GF-D8 (cell line): Measurements from ENCODE around the gene CCDC122.

Source experiments
- DNase-seq: peaks from one replicate; lab custom pipeline; 2025; lab: John Stamatoyannopoulos, UW

Gene CCDC122

DNA sequence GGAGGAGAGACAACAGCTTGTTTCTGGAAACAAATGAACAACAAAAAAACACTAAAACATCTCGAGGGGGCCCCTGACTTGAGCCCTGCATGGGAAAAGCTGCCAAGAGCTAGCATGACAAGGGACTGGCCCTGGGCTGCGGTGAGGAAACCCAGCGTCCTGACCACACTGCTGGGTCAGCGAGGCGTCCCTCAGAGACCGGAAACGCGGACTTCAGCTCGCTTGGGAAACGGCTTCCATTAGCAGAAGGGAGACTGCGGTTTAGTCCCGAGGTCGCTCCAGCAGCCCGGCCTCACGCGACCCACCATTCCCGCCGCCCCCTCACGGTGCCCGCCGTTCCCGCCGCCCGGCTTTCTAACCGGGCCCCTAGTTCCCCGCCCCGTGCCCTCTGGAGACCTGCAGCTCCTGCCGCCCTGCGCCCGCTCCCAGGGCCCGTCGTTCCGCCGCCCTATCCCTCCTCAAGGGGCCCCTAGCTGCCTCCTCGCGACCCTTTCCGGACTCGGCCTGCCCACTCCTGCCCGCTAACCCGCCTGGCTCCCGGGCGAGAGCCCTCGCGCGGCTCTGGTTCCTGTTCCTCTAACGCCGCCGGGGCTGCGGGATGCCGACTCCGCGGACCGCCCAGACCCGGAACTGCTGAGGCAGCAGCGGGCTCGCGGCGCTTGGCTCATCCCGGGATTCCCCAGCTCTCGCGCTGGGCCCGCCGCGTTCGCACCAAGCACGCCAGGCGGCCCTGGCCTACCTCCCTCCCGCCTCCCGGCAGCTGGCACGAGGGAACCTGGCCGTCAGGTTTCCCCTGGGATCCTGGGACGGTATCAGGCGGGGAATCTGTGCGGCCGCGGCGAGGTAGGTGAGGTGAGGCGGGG is at the start of gene CCDC122:
CCDC122 (minus strand) TSS at position 849 of the 863 bp plus-strand sequence. CDS start 10,364 bp downstream, outside the sequence.
- DNase-seq = peak; percentile 53

DNA sequence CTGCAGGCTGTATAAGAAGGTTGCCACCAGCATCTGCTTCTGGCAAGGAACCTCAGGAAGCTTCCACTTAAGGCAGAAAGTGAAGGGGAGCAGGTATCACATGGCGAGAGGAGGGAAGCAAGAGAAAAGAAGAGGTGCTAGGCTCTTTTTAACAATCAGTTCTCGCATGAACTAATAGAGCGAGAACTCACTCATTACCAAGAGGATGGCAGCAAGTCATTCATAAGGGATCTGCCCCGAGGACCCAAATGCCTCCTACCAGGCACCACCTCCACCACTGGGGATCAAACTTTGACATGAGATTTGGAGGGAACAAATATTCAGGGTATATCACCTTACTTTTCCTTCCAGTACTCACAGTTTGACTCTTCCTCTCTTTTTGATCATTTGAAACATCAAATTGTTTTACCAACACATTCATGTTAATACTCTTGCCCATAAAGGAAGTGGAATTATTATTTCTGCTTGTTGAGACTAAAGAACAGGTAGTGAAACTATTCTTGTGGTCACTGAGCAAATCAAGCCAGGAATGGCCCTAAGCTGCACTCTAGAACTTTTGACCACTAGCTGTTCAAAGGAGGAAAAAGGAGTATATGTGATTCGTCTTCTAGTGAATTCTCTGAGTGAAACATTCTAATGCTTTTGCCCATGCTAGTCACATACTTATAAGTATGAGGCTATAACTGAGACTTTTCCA is 45.2 kb upstream of the CCDC122 start:
- no peak for DNase-seq

DNA sequence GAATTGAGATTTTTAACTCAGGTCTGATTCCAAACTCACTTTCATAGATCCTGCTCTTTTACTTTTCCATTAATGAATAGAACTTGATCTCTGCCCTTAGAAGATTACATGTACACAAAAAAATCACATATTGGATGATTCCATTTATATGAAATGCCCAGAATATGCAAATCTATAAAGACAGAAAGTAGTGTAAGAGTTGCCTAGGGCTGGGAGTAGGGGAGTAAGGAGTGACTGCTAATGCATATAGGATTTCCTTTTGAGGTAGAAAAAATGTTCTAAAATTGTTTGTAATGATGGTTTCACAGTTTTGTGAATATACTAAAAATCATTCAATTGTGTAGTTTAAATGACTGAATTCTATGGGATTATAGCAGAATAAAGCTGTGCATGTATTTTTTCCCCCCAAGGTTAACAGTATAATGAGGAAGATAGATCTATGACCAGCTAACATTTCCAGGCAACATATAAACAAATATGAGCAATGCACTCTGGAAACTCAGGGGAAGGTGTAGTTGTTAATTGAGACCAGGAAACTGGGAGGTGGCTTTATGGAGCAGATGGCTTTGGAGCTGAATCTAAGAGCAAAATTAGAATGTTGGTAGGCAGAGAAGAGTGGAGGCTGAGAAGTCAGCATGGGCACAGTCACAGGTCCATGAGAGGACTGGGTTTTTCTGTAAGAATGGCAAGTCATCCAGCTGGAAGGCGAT is 41.6 kb upstream of the CCDC122 start:
- DNase-seq = no peak

- no peak for DNase-seq
These were observed 39.1 kb upstream of the CCDC122 start for GRCh38 chr13:43918636-43919035.

DNA sequence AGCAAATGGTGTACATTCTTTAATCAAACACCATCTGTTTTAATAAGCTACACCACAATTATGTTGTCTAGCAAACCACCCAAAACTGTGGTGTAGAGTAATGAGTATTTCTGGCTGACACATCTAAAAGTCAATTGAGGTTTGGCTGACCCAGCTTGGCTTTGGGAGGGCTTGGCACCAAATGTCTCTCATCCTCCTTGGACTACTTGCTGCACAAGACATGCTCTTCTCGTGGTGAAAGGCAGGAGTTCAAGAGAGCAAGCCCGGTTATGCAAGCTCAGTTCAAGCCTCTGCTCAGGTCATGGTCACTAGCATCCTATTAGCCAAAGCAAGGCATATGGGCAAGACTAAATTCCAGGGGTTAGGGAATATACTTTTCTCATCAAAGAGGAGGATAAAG is 37.3 kb upstream of the CCDC122 start:
- no peak for DNase-seq

- no peak for DNase-seq
These were observed 35.9 kb upstream of the CCDC122 start for GRCh38 chr13:43915451-43915850.

GRCh38 chr13:43911871-43912270 is 32.3 kb upstream of the CCDC122 start:
- no peak for DNase-seq

- no peak for DNase-seq
These were observed 31.7 kb upstream of the CCDC122 start for GRCh38 chr13:43911278-43911677.

DNA sequence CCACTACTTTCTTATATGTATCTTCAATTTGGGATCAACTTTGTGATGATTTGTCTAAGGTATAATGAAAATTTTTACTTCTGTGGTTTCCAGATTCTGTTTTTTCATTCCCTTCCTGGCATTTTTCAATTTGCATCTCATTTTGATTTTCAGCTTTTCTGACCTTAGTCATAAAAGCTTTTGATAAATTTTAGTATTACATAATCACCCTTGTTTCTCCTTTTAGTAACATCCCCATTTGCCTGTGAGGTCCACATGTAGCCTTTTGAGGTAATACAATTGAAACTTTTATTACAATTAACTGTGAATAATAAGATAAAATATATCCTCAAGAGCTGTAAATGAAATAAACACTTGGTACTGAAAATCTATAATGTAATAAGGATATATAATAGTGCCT is 31.3 kb upstream of the CCDC122 start:
- DNase-seq = no peak

GRCh38 chr13:43908156-43909126 is 28.9 kb upstream of the CCDC122 start:
- DNase-seq = no peak

DNA sequence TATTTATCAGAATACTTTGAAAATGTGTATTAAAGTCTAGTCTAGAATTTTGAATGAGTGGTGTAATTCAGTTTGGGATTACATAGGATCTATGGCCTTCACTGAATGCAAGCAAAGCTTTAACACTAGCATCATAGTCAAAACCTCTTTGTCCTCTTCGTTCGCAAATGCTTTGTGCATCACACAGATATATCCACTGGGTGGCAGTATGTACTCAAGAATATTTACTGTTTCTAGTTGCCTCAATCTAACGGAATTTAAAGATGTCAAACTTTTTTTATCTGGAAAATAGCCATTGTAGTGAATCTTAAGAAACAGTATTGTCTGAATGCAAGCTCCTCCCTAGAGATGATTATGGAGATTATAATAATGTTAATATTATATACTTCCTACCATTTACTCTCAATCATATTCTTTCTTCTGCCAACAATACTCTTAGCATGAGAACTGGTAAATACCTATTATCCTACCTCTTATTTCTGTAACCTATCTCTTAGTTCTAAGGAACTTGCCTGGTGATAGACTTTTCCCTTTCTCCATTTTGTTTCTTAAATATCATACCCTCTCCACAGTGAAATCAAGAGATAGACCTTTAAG is 26.0 kb upstream of the CCDC122 start:
- peak; percentile 27 for DNase-seq

DNA sequence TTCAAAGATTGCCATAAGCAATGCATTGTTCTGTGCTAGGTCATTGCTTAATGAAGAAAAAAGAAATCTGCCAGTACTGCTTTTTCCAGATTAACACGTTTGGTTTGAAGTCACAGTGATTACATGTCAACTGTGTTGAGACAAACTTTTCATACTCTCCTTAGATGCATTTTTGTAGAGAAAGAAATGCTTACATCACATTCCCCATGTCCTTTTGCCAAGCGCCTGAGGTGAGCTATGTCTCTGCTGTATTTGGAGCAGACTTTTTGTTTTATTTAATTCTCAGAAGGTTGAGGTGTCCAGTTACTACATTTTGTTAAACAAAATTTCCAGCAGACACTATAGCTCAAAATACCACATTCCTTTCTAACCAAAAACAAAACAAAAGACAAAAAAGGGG is 16.4 kb upstream of the CCDC122 start:
- DNase-seq = no peak

- DNase-seq = no peak
These were observed 14.9 kb upstream of the CCDC122 start for GRCh38 chr13:43894438-43894837.

DNA sequence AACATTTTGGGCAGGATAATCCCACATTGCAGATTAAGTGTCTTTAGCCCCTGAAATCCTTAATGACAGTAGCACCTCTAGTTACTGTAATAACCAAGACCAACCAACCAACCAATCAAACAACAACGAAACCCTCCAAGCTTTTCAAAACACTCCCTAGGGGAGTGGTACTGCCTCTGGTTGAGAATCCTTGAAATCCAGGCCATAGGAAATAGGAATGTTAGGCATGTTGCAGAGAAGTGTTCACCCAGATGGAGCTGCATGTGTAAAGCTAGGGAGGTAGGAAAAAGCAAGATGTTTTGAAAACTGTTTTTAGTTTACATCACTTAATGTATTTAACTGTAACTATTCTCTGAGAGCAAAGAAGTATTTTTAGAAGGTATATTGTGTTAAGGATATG is 4.7 kb upstream of the CCDC122 start:
- no peak for DNase-seq

DNA sequence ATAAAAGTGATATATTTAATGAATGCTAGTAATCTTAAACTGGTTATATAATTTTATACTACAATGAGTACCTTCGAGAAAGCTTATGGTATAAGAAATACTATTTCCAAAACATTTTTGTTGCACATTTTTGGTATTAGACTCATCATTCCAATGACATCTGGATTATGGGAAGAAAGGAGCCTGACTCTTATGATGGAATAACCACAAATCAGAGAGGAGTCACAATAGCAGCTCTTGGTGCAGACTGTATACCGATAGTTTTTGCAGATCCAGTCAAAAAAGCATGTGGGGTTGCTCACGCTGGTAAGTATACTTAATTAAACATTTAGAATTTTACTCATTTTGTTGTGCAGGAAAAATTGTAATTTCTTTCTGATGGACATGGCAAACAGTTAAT is 4.1 kb upstream of the CCDC122 start:
- DNase-seq = no peak

DNA sequence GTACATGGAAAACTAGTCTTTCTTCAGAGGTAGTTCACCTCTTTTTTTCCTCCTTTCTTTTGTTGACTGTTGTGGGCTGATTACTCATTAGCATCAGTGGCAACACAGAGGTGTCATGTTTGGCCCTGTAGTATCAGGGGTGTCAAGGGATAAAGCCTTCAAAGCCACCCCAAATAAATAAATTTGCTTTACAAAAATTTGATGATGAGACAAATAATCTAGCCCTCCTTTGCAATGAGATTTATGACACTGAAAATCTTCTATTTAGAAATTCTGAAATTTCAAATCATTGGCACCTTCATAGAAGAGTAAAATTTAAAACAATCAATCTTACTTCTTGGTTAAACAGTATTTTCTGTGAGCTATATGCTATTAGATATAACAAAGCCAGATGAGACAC is 2.0 kb upstream of the CCDC122 start:
- no peak for DNase-seq

- no peak for DNase-seq
These were observed 1.4 kb upstream of the CCDC122 start for GRCh38 chr13:43880926-43881325.

DNA sequence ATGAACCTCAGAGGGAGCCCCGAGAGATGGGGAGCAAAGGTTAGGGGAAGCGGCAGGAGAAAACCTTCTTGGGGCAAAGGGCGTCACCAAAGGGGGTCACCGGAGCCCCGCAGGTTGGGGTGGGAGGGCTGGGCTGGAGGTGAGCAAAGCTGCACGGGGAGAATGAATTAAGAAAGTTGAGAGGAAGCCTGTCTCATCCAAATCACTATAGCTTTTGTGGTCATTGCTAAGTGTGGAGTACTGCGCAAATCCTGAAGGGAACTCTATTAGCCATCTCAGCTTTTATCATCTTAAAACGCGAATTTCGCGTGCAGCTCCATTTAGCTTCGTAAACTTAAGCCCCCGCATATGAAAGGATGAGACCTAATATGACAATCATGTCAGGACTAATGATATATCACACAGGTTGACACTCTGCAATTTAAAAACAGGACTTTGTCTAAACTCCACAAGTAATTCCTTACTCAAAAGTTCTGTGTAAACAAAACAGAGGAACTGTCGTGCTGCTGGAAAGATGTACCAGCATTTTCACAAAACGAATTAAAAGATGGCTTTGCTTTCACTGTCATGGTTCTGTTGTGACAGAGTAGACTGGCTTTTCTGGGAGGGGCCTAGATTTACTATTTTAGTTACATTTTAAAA is 795 bp upstream of the CCDC122 start:
- DNase-seq = no peak

GRCh38 chr13:43879755-43880181 is 228 bp upstream of the CCDC122 start, which contains the start of gene LACC1:
Gene LACC1 (plus strand): TSS chr13:43879904. CDS start chr13:43880986, 1,082 bp downstream.
- DNase-seq = no peak

- no peak for DNase-seq
These were observed 1.8 kb downstream of the CCDC122 start for GRCh38 chr13:43877766-43878165.
